Measurements from ENCODE around the gene CLIC1.

- TF ChIP-seq CTCF (IDR thresholded peaks at IDR 0.05) (no peak), POLR2A (IDR thresholded peaks at IDR 0.05) (peak in 1 of 3 donors; percentile 25)
These were observed 1.4 kb downstream of the CLIC1 start for GRCh38 chr6:31734821-31735406.
